K562 (cell line): ENCODE measurements around the gene B4GALNT3. TPM values are rescaled to one million over a fixed set of nuclear protein-coding genes. Genes with fewer than 3 reads are reported as not detected.

Experiments used
- ATAC-seq: fragments of 200-7000 bp; cut with Tn5 transposase; 3 replicates; pipeline ENCODE4 v1.9.1; 2020; ENCODE audit warnings: moderate library complexity
- BruUV-seq: library from RNA; stranded (reverse); fragments of 400-500 nt; replicated peaks from 2 replicates; lab custom pipeline; 2021; lab: Mats Ljungman, UMichigan
- CTCF ChIA-PET: fragments of 300-600 bp; formaldehyde crosslinking; extraction: SDS; loops from one replicate; lab custom pipeline; 2021; ENCODE audit warnings: low intra/inter-chr PET ratio; lab: Yijun Ruan, JAX
- POLR2A ChIA-PET: fragments of 300-600, 350-650 bp; sonication (Branson Sonifier 250); formaldehyde crosslinking; extraction: SDS; loops from one replicate; lab custom pipeline; 2021; ENCODE audit warnings: antibody characterized with exemption, inconsistent platforms; lab: Yijun Ruan, JAX
- DNase-seq, 4 experiments: peaks; one replicate each; pipeline versions ENCODE4 v3.0.0 to v3.0.0-alpha.2; 2011 to 2018; ENCODE audit warnings: low spot score in 3 of 4, mixed read lengths in 3 of 4; ENCODE audit errors: extremely low read depth in 1 of 4
- FAIRE-seq: peaks from 2 replicates; lab custom pipeline; 2011; peaks lifted over from hg19 to GRCh38; lab: Jason Lieb, UNC
- H2AFZ ChIP-seq: 2 replicates; pipeline ENCODE4 v1.6.0; 2011; ENCODE audit warnings: low read depth, low read length, control low read depth, inconsistent platforms
- H3K27ac ChIP-seq: fragments of 200-600 bp; 3 replicates; pipeline ENCODE4 v1.8.0; 2011; ENCODE audit warnings: low read depth, mild to moderate bottlenecking, control low read depth, inconsistent platforms, low read length, moderate library complexity, mixed read lengths; ENCODE audit errors: extremely low read depth
- H3K27me3 ChIP-seq, 2 experiments: fragments of 300-600 bp in 1 of 2; 2 replicates in 1 of 2; 3 replicates in 1 of 2; pipeline versions ENCODE4 v1.6.0 to v1.8.0; 2011; ENCODE audit warnings: inconsistent platforms in 2 of 2, low read length in 2 of 2, mild to moderate bottlenecking in 1 of 2, mixed read lengths in 1 of 2, moderate library complexity in 1 of 2; ENCODE audit not compliant: control insufficient read depth in 2 of 2, insufficient read depth in 2 of 2
- H3K36me3 ChIP-seq: fragments of 300-600 bp; 3 replicates; pipeline ENCODE4 v1.8.0; 2011; ENCODE audit warnings: mild to moderate bottlenecking, low read length, inconsistent platforms; ENCODE audit not compliant: control insufficient read depth, insufficient read depth
- H3K4me1 ChIP-seq, 2 experiments: fragments of 200-600 bp in 1 of 2; replicated peaks in 1 of 2; 2 replicates in 1 of 2; 3 replicates in 1 of 2; pipeline versions ENCODE4 v1.5.1 to v1.8.0; 2011; ENCODE audit warnings: inconsistent platforms in 2 of 2, low read length in 2 of 2, mild to moderate bottlenecking in 1 of 2, mixed read lengths in 1 of 2, moderate library complexity in 1 of 2; ENCODE audit not compliant: control insufficient read depth in 2 of 2, insufficient read depth in 2 of 2
- H3K4me2 ChIP-seq: 2 replicates; pipeline ENCODE4 v1.6.1; 2011; ENCODE audit warnings: low read length, control low read depth, inconsistent platforms, mixed read lengths; ENCODE audit not compliant: insufficient read depth
- H3K4me3 ChIP-seq: fragments of 200-600 bp; sonication (generic), shearing (Covaris generic); 2 replicates; pipeline ENCODE4 v1.5.1; 2016; ENCODE audit warnings: control low read depth, inconsistent platforms
- H3K79me2 ChIP-seq: fragments of 200-600 bp; 3 replicates; pipeline ENCODE4 v1.8.0; 2011; ENCODE audit warnings: low read length, inconsistent platforms; ENCODE audit not compliant: control insufficient read depth, insufficient read depth
- H3K9ac ChIP-seq, 2 experiments: 2 replicates each; pipeline versions ENCODE4 v1.6.0 to v1.6.1; 2011; ENCODE audit warnings: low read depth in 2 of 2, low read length in 2 of 2, control low read depth in 1 of 2, inconsistent platforms in 1 of 2, mild to moderate bottlenecking in 1 of 2, mixed read lengths in 1 of 2; ENCODE audit not compliant: insufficient read depth in 1 of 2
- H3K9me1 ChIP-seq: one replicate; pipeline ENCODE4 v1.6.0; 2011; ENCODE audit warnings: inconsistent platforms, mild to moderate bottlenecking, low read length, moderate library complexity; ENCODE audit not compliant: control insufficient read depth, insufficient read depth
- H3K9me3 ChIP-seq: replicated peaks from 2 replicates; pipeline ENCODE4 v1.5.1; 2011; ENCODE audit warnings: low read depth, low read length, inconsistent platforms; ENCODE audit not compliant: control insufficient read depth, insufficient read depth
- H4K20me1 ChIP-seq: replicated peaks from 2 replicates; pipeline ENCODE4 v1.6.1; 2011; ENCODE audit warnings: low read length, inconsistent platforms, mixed read lengths; ENCODE audit not compliant: control insufficient read depth, insufficient read depth
- ARID3A ChIP-seq: IDR thresholded peaks from 2 replicates; pipeline ENCODE4 v1.6.1; 2012; ENCODE audit warnings: low read depth, low read length, improper control_type of control experiment, borderline replicate concordance
- CHD2 ChIP-seq: IDR thresholded peaks from 2 replicates; pipeline ENCODE4 v1.6.1; 2011; ENCODE audit warnings: low read depth, low read length
- CTBP1 ChIP-seq: fragments of 450-650 bp; IDR thresholded peaks from 2 replicates; pipeline ENCODE4 v1.6.1; 2016; ENCODE audit warnings: borderline replicate concordance
- EWSR1 ChIP-seq: fragments of 450-650 bp; IDR thresholded peaks from 2 replicates; pipeline ENCODE4 v1.6.1; 2018; ENCODE audit warnings: borderline replicate concordance, mild to moderate bottlenecking, low read depth, moderate library complexity; ENCODE audit not compliant: partially characterized antibody
- FOXP1 ChIP-seq: sonication (generic); formaldehyde crosslinking; IDR thresholded peaks from 2 replicates; pipeline ENCODE4 v1.8.0; 2022; ENCODE audit warnings: mild to moderate bottlenecking, missing genetic modification reagents
- FOXP4 ChIP-seq: sonication (generic); formaldehyde crosslinking; IDR thresholded peaks from 2 replicates; pipeline ENCODE4 v1.8.0; 2022; ENCODE audit warnings: mild to moderate bottlenecking, missing genetic modification reagents, borderline replicate concordance
- RBM34 ChIP-seq: fragments of 200-400 bp; formaldehyde crosslinking; IDR thresholded peaks from 2 replicates; pipeline ENCODE4 v1.6.1; 2018; ENCODE audit warnings: low read length, borderline replicate concordance; ENCODE audit not compliant: insufficient read depth
- SMAD1 ChIP-seq: fragments of 150-350 bp; IDR thresholded peaks from 2 replicates; pipeline ENCODE4 v1.6.1; 2014; ENCODE audit warnings: low read length, low read depth; ENCODE audit not compliant: partially characterized antibody
- UBTF ChIP-seq, 2 experiments: IDR thresholded peaks; 2 replicates each; pipeline ENCODE4 v1.6.1; 2012; ENCODE audit warnings: improper control_type of control experiment in 2 of 2, low read depth in 2 of 2, low read length in 2 of 2, borderline replicate concordance in 1 of 2
- ZBTB8A ChIP-seq: fragments of 450-650 bp; IDR thresholded peaks from 2 replicates; pipeline ENCODE4 v1.6.1; 2018; ENCODE audit warnings: mild to moderate bottlenecking, moderate library complexity; ENCODE audit not compliant: partially characterized antibody
- ZNF184 ChIP-seq: sonication (generic); formaldehyde crosslinking; IDR thresholded peaks from 2 replicates; pipeline ENCODE4 v1.5.0; 2020; ENCODE audit warnings: missing genetic modification reagents
- ZNF57 ChIP-seq: fragments of 450-650 bp; formaldehyde crosslinking; IDR thresholded peaks from 2 replicates; pipeline ENCODE4 v1.4.0; 2020; ENCODE audit warnings: mild to moderate bottlenecking, moderate library complexity
- ZNF785 ChIP-seq: fragments of 250-450 bp; sonication (Bioruptor Pico); IDR thresholded peaks from 2 replicates; pipeline ENCODE4 v1.4.0; 2020; ENCODE audit warnings: mild to moderate bottlenecking
- WGBS: fragments of 100-300 bp; shearing (Covaris generic); methylation state at CpG from one replicate; pipeline ENCODE4 v1.1.6; 2016; ENCODE audit warnings: low coverage, mixed read lengths; ENCODE audit not compliant: insufficient coverage; ENCODE audit errors: missing lambda C conversion rate; 5-methylcytosine and 5-hydroxymethylcytosine counted together
- in situ Hi-C: fragments of 300-500 bp; cut with MboI; formaldehyde crosslinking; loops from 4 replicates; pipeline ENCODE4 v1.15.0; 2018; ENCODE audit warnings: inconsistent platforms, mixed read lengths
- intact Hi-C: fragments of 100-400 bp; cut with micrococcal nuclease; formaldehyde crosslinking; loops from 2 replicates; pipeline ENCODE4 v1.14.2; 2022
- polyA plus RNA-seq, 8 experiments: library from polyadenylated mRNA; depleted of rRNA in 4 of 8; stranded (reverse) in 5 of 8; unstranded in 3 of 8; fragments of >200 nt; fragmentation: Nextera tagmentation in 2 of 8; fragmentation: Illumina TruSeq in 1 of 8; extraction: Ambion mirVana in 2 of 8; extraction: Trizol in 1 of 8; gene quantifications; 2 replicates each; pipeline versions ENCODE4 v1.2.1 to v1.2.3, GENCODE V29; 2011 to 2014; ENCODE audit warnings: inconsistent platforms in 1 of 8, missing spikeins in 1 of 8
- total RNA-seq, 7 experiments: library from RNA; depleted of rRNA in 6 of 7; stranded (reverse); fragments of >200 nt in 6 of 7; fragmentation: Illumina TruSeq in 2 of 7; extraction: Trizol in 2 of 7; gene quantifications; 2 replicates each; pipeline versions ENCODE4 v1.2.1 to v1.2.3, GENCODE V29; 2011 to 2021; ENCODE audit warnings: low replicate concordance in 1 of 7

B4GALNT3 gene
- total and polyA plus RNA-seq, 9 of the 15 experiments (the other 6 are each of a cell fraction or from before 2014, with no cell fraction given): 0.04 to 0.36 (median 0.10) TPM; not detected in 6

GRCh38 chr12:517538-517937, 57.8 kb downstream of the B4GALNT3 start (continued):
- no peak for TF ChIP-seq UBTF (IDR thresholded peaks at IDR 0.05; ENCODE audit: borderline replicate concordance in 1 of 2, low read depth in 2 of 2, low read length in 2 of 2)
- TF ChIP-seq CTBP1: no peak
- no peak for TF ChIP-seq ZNF184 (CRISPR knock-in tag)

- Histone ChIP-seq H3K4me3 (no peak overlapping the region), H3K9me1 (no peaks in the 10 kb centered on the region), H4K20me1 (no peaks in the 10 kb centered on the region), H3K79me2 (no peaks in the 10 kb centered on the region), H3K4me1 (no peaks in the 10 kb centered on the region), H3K9me3 (no peaks in the 10 kb centered on the region), H3K36me3 (no peaks in the 10 kb centered on the region), H2AFZ (no peak overlapping the region), H3K27ac (no peak overlapping the region), H3K4me2 (no peak overlapping the region), H3K9ac (no peak overlapping the region), H3K27me3 (peaks cover 44 to 49% of the 10 kb centered on the region in 2 experiments; a peak in 4 of 5 replicates)
- in situ Hi-C loops (no loop called here), intact Hi-C loops (no loop called here)
- WGBS: 0% methylated on average over 2 of the region's 2 CpGs
- BruUV-seq: no TSS peak
- ChIA-PET POLR2A (no interaction called here), CTCF (no interaction called here)
- DNase-seq (no peak), FAIRE-seq (no peak), ATAC-seq (no peak)
- no peak for TF ChIP-seq SMAD1
- TF ChIP-seq ZBTB8A: no peak
- TF ChIP-seq RBM34: no peak
- TF ChIP-seq EWSR1: no peak
- TF ChIP-seq CHD2: no peak
- TF ChIP-seq FOXP1 (CRISPR knock-in tag): no peak
- no peak for TF ChIP-seq ZNF785 (CRISPR knock-in tag)
- TF ChIP-seq CTBP1: no peak
- TF ChIP-seq ARID3A: no peak
- no peak for TF ChIP-seq FOXP4
- TF ChIP-seq ZNF57 (CRISPR knock-in tag): no peak
These were observed 60.4 kb downstream of the B4GALNT3 start for GRCh38 chr12:520119-520518.
